Measurements from ENCODE around the gene ERMARD. TPM values are rescaled to one million over a fixed set of nuclear protein-coding genes. Genes with fewer than 3 reads are reported as not detected.

ERMARD gene
- polyA plus RNA-seq, 1 experiment = 31.8 TPM

- no peak for TF ChIP-seq CTCF (IDR thresholded peaks at IDR 0.05; ENCODE audit: insufficient read depth, low read depth, low read length)
- DNase-seq (ENCODE audit: low read depth) = no peak
- Histone ChIP-seq H3K36me3 (ENCODE audit: control insufficient read depth, insufficient read depth, low read length) (no peaks in the 10 kb centered on the region), H3K4me3 (ENCODE audit: low read depth, low read length) (no peak overlapping the region), H3K27me3 (ENCODE audit: control insufficient read depth, insufficient read depth, low read length) (peaks cover 2% of the 10 kb centered on the region; the same call in 1 of the 2 replicates)
- POLR2A ChIA-PET = no interaction called here
- CTCF ChIA-PET = interaction anchor here (1.0 to 4.8 kb wide), 5 partner anchors 15 to 726 kb away, joined by 3 to 39 read pairs (median 3); no protein-coding TSS in a partner anchor
These were observed 53.9 kb downstream of the ERMARD start for GRCh38 chr6:169805242-169805838.

GRCh38 chr6:169806701-169807100 lies 55.3 kb downstream of the ERMARD start:
- CTCF ChIA-PET = interaction anchor here (1.0 to 4.8 kb wide), 5 partner anchors 9 to 25 kb away, joined by 3 to 39 read pairs (median 5); no protein-coding TSS in a partner anchor
- Histone ChIP-seq H3K36me3 (ENCODE audit: control insufficient read depth, insufficient read depth, low read length) (no peaks in the 10 kb centered on the region), H3K4me3 (ENCODE audit: low read depth, low read length) (no peak overlapping the region), H3K27me3 (ENCODE audit: control insufficient read depth, insufficient read depth, low read length) (peaks cover 2% of the 10 kb centered on the region; the same call in 1 of the 2 replicates)
- DNase-seq (ENCODE audit: low read depth) = no peak
- POLR2A ChIA-PET = no interaction called here
- no peak for TF ChIP-seq CTCF (IDR thresholded peaks at IDR 0.05; ENCODE audit: insufficient read depth, low read depth, low read length)

DNA sequence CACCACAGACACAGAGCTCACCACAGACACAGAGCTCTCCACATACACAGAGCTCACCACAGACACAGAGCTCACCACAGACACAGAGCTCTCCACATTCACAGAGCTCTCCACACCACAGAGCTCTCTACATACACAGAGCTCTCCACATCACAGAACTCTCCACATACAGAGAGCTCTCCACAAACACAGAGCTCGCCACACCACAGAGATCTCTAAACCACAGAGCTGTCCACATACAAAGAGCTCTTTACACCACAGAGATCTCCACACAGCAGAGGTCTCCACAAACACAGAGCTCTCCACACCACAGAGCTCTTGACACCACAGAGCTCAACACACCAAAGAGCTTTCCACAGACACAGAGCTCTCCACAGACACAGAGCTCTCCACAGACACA lies 55.8 kb downstream of the ERMARD start:
- ChIA-PET POLR2A (no interaction called here), CTCF (interaction anchor here (1.0 to 4.8 kb wide), 3 partner anchors 9 to 25 kb away, joined by 4 to 39 read pairs (median 5); no protein-coding TSS in a partner anchor)
- no peaks in the 10 kb centered on the region for H3K36me3 ChIP-seq (ENCODE audit: control insufficient read depth, insufficient read depth, low read length)
- no peak for TF ChIP-seq CTCF (IDR thresholded peaks at IDR 0.05; ENCODE audit: insufficient read depth, low read depth, low read length)
- H3K4me3 ChIP-seq (ENCODE audit: low read depth, low read length) = no peak overlapping the region
- H3K27me3 ChIP-seq (ENCODE audit: control insufficient read depth, insufficient read depth, low read length) = peaks cover 2% of the 10 kb centered on the region; the same call in 1 of the 2 replicates
- no peak for DNase-seq (ENCODE audit: low read depth)

DNA sequence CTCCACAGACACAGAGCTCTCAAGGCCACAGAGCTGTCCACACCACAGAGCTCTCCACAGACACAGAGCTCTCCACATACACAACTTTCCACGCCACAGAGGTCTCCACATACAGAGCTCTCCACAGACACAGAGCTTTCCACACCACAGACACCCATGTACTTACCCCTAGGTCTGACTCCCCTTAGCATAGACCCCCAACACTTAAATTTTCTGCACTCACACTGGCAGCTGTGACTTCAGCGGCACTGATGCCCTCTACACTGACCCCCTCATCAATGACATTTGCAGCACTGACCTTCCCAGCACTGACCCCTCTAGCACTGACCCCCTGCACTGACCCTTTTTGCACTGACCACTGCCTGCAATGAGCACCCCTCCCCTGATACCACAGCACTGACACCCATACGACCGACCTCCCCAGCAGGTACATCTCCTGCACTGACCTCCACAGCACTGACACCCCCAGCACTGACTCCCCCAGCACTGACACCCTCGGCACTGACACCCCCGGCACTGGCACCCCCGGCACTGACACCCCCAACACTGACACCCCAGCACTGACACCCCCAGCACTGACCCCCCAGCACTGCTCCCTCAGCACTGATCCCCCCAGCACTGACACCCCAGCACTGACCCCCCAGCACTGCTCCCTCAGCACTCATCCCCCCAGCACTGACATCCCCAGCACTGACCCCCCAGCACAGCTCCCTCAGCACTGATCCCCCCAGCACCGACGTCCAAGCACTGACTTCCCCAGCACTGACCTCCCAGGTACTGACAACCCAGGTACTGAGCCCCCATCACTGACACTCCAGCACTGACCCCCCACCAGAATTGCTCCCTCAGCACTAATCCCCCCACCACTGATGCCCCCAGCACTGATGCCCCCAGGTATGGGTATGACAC lies 56.5 kb downstream of the ERMARD start:
- peaks cover 2% of the 10 kb centered on the region; the same call in 1 of the 2 replicates for H3K27me3 ChIP-seq (ENCODE audit: control insufficient read depth, insufficient read depth, low read length)
- ChIA-PET POLR2A (no interaction called here), CTCF (interaction anchor here (1.0 to 4.8 kb wide), 3 partner anchors 10 to 24 kb away, joined by 4 to 39 read pairs (median 5); no protein-coding TSS in a partner anchor)
- DNase-seq (ENCODE audit: low read depth) = no peak
- TF ChIP-seq CTCF (IDR thresholded peaks at IDR 0.05; ENCODE audit: insufficient read depth, low read depth, low read length) = no peak
- no peaks in the 10 kb centered on the region for H3K36me3 ChIP-seq (ENCODE audit: control insufficient read depth, insufficient read depth, low read length)
- H3K4me3 ChIP-seq (ENCODE audit: low read depth, low read length) = no peak overlapping the region

DNA sequence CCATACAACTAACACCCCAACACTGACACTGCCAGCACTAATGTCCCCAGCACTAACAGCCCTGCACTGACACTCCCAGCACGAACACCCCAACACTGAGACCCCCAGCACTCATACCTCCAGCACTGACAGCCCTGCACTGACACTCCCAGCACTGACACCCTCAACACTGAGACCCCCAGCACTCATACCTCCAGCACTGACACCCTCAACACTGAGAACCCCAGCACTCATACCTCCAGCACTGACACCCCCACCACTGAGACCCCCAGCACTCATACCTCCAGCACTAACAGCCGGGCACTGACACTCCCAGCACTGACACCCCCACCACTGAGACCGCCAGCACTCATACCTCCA lies 57.2 kb downstream of the ERMARD start:
- POLR2A ChIA-PET = no interaction called here
- peaks cover 2% of the 10 kb centered on the region; the same call in 1 of the 2 replicates for H3K27me3 ChIP-seq (ENCODE audit: control insufficient read depth, insufficient read depth, low read length)
- CTCF ChIA-PET = no interaction called here
- DNase-seq (ENCODE audit: low read depth) = no peak
- H3K36me3 ChIP-seq (ENCODE audit: control insufficient read depth, insufficient read depth, low read length) = no peaks in the 10 kb centered on the region
- TF ChIP-seq CTCF (IDR thresholded peaks at IDR 0.05; ENCODE audit: insufficient read depth, low read depth, low read length) = no peak
- H3K4me3 ChIP-seq (ENCODE audit: low read depth, low read length) = no peak overlapping the region
